Uterus (tissue), 2 donors: Measurements from ENCODE around the gene KIF26A.

ENCODE experiments used
- CTCF ChIP-seq, 4 experiments: fragments of 200-600 bp in 2 of 4; fragments of 450-650 bp in 2 of 4; sonication (generic) in 2 of 4; IDR thresholded peaks; one replicate each; pipeline ENCODE4 v1.5.1; 2016 to 2019; ENCODE audit warnings: antibody characterized with exemption in 4 of 4, mild to moderate bottlenecking in 2 of 4, moderate library complexity in 1 of 4
- POLR2A ChIP-seq, 2 donors: fragments of 450-650 bp; IDR thresholded peaks; one replicate each; pipeline ENCODE4 v1.6.1; 2016; ENCODE audit warnings: antibody characterized with exemption in 2 of 2, mild to moderate bottlenecking in 1 of 2, moderate library complexity in 1 of 2

GRCh38 chr14:104172349-104172748, 34.0 kb downstream of the KIF26A start:
- no peak for TF ChIP-seq CTCF (IDR thresholded peaks at IDR 0.05)
- TF ChIP-seq POLR2A (IDR thresholded peaks at IDR 0.05), result no peak
